ENCODE results near the gene ZKSCAN4.
A peak's percentile ranks its signal among the peaks of the same experiment; 100 is the strongest.

The ZKSCAN4 gene

GRCh38 chr6:28266563-28266961 is 14.5 kb upstream of the ZKSCAN4 start:
- DNase-seq (ENCODE audit: low read depth): no peak
- H3K4me3 ChIP-seq (ENCODE audit: low read length): peak overlapping the region; percentile 87
- no peak for TF ChIP-seq CTCF (conservative IDR thresholded peaks at IDR 0.05; ENCODE audit: low read depth, low read length)

GRCh38 chr6:28264834-28265401 is 12.8 kb upstream of the ZKSCAN4 start:
- DNase-seq (ENCODE audit: low read depth): no peak
- no peak for TF ChIP-seq CTCF (conservative IDR thresholded peaks at IDR 0.05; ENCODE audit: low read depth, low read length)
- H3K4me3 ChIP-seq (ENCODE audit: low read length): no peak overlapping the region

GRCh38 chr6:28263922-28264321 is 11.9 kb upstream of the ZKSCAN4 start:
- TF ChIP-seq CTCF (conservative IDR thresholded peaks at IDR 0.05; ENCODE audit: low read depth, low read length): no peak
- DNase-seq (ENCODE audit: low read depth): no peak

GRCh38 chr6:28258877-28259777 is 7.1 kb upstream of the ZKSCAN4 start, which contains the start of gene NKAPL:
TSS of gene NKAPL (plus strand) at chr6:28259297. CDS start at chr6:28259372, 75 bp downstream.
- no peak for DNase-seq (ENCODE audit: low read depth)
- H3K4me3 ChIP-seq (ENCODE audit: low read length): peak within 1 kb of the TSS; percentile 33
- no peak for TF ChIP-seq CTCF (conservative IDR thresholded peaks at IDR 0.05; ENCODE audit: low read depth, low read length)

More at GRCh38 chr6:28263922-28264321, 11.9 kb upstream of the ZKSCAN4 start:
- H3K4me3 ChIP-seq (ENCODE audit: low read length): no peak overlapping the region

GRCh38 chr6:28257042-28257441 is 5.0 kb upstream of the ZKSCAN4 start:
- TF ChIP-seq CTCF (conservative IDR thresholded peaks at IDR 0.05; ENCODE audit: low read depth, low read length): no peak
- H3K4me3 ChIP-seq (ENCODE audit: low read length): no peak overlapping the region
- no peak for DNase-seq (ENCODE audit: low read depth)

GRCh38 chr6:28254121-28254519 is 2.1 kb upstream of the ZKSCAN4 start:
- no peak for TF ChIP-seq CTCF (conservative IDR thresholded peaks at IDR 0.05; ENCODE audit: low read depth, low read length)
- no peak overlapping the region for H3K4me3 ChIP-seq (ENCODE audit: low read length)
- DNase-seq (ENCODE audit: low read depth): no peak

- peak overlapping the region; percentile 96 for H3K4me3 ChIP-seq (ENCODE audit: low read length)
- TF ChIP-seq CTCF (conservative IDR thresholded peaks at IDR 0.05; ENCODE audit: low read depth, low read length): no peak
- no peak for DNase-seq (ENCODE audit: low read depth)
Measured at GRCh38 chr6:28251661-28252008, 434 bp downstream of the ZKSCAN4 start.

All from retinal pigment epithelial cell (primary cell).